Activated CD8-positive, alpha-beta memory T cell treated with anti-CD3 and anti-CD28 coated beads for 24 hours (primary cell): ENCODE measurements around the gene DQX1.
"Not testable (repeated sequence)": the region's sequence is repeated elsewhere in the genome, so short reads cannot be mapped to it uniquely, and the experiment has no call there.

ENCODE experiments used
- DNase-seq: peaks from one replicate; pipeline ENCODE4 v3.0.0-alpha.2; 2020

The DQX1 gene

GRCh38 chr2:74525717-74526648 is at the start of gene DQX1:
Gene DQX1 (minus strand): TSS chr2:74526231. CDS start chr2:74525729, 502 bp downstream.
- DNase-seq, result no peak

GRCh38 chr2:74575320-74575719 is 49.3 kb upstream of the DQX1 start:
- no peak for DNase-seq

GRCh38 chr2:74573747-74574562 is 47.9 kb upstream of the DQX1 start:
- DNase-seq, result no peak

- no peak for DNase-seq
These were observed 46.3 kb upstream of the DQX1 start for GRCh38 chr2:74572178-74572925.

GRCh38 chr2:74571058-74571457 is 45.0 kb upstream of the DQX1 start:
- DNase-seq, result no peak

- DNase-seq, result no peak
These were observed 43.7 kb upstream of the DQX1 start for GRCh38 chr2:74569686-74570085.

- DNase-seq, result no peak
These were observed 41.9 kb upstream of the DQX1 start for GRCh38 chr2:74567881-74568280.

- no peak for DNase-seq
These were observed 40.7 kb upstream of the DQX1 start for GRCh38 chr2:74566754-74567085.

- no peak for DNase-seq
These were observed 40.2 kb upstream of the DQX1 start for GRCh38 chr2:74566076-74566753.

- DNase-seq, result no peak
These were observed 38.2 kb upstream of the DQX1 start for GRCh38 chr2:74564222-74564621.

GRCh38 chr2:74562126-74562775 is 36.2 kb upstream of the DQX1 start:
- DNase-seq, result no peak

- not testable (repeated sequence) for DNase-seq
These were observed 35.0 kb upstream of the DQX1 start for GRCh38 chr2:74561022-74561421.

- no peak for DNase-seq
These were observed 34.6 kb upstream of the DQX1 start for GRCh38 chr2:74560591-74560990.

- DNase-seq, result no peak
These were observed 33.9 kb upstream of the DQX1 start for GRCh38 chr2:74559912-74560311.

GRCh38 chr2:74558284-74559230 is 32.5 kb upstream of the DQX1 start:
- DNase-seq, result no peak

GRCh38 chr2:74556831-74557370 is 30.9 kb upstream of the DQX1 start:
- DNase-seq, result no peak

GRCh38 chr2:74556159-74556558 is 30.1 kb upstream of the DQX1 start:
- DNase-seq, result no peak

- DNase-seq, result no peak
These were observed 29.6 kb upstream of the DQX1 start for GRCh38 chr2:74555610-74556103.

- no peak for DNase-seq
These were observed 28.9 kb upstream of the DQX1 start for GRCh38 chr2:74554820-74555531.
